HCT116 (cell line): ENCODE results near the gene DIP2C.
"Not testable (repeated sequence)": the region's sequence is repeated elsewhere in the genome, so short reads cannot be mapped to it uniquely, and the experiment has no call there.

Experiments used
- CBX3 ChIP-seq: IDR thresholded peaks from 2 replicates; pipeline ENCODE4 v1.6.1; 2012; ENCODE audit warnings: low read depth
- CTCF ChIP-seq, 3 experiments: fragments of 200-600 bp in 1 of 3; sonication (generic) in 1 of 3; IDR thresholded peaks in 2 of 3; conservative IDR thresholded peaks in 1 of 3; 2 replicates each; pipeline ENCODE4 v1.5.1; 2012 to 2017; ENCODE audit warnings: low read depth in 2 of 3, low read length in 2 of 3, antibody characterized with exemption in 1 of 3, borderline replicate concordance in 1 of 3, control low read depth in 1 of 3, mild to moderate bottlenecking in 1 of 3, mixed read lengths in 1 of 3, mixed run types in 1 of 3, moderate library complexity in 1 of 3; ENCODE audit not compliant: insufficient read depth in 1 of 3
- EGR1 ChIP-seq: IDR thresholded peaks from 2 replicates; pipeline ENCODE4 v1.6.1; 2012; ENCODE audit warnings: low read depth
- EZH2 ChIP-seq: fragments of 200-600 bp; sonication (generic); IDR thresholded peaks from 2 replicates; pipeline ENCODE4 v1.6.1; 2017; ENCODE audit warnings: antibody characterized with exemption, mixed run types
- EZH2phosphoT487 ChIP-seq: fragments of 200-600 bp; IDR thresholded peaks from 2 replicates; pipeline ENCODE4 v1.6.1; 2018; ENCODE audit warnings: antibody characterized with exemption, borderline replicate concordance
- JUND ChIP-seq: IDR thresholded peaks from 2 replicates; pipeline ENCODE4 v1.6.1; 2012
- POLR2A ChIP-seq: IDR thresholded peaks from 2 replicates; pipeline ENCODE4 v1.7.0; 2011; ENCODE audit warnings: borderline replicate concordance; ENCODE audit not compliant: insufficient read depth, insufficient read length; ENCODE audit errors: extremely low read depth
- POLR2AphosphoS5 ChIP-seq: IDR thresholded peaks from 2 replicates; pipeline ENCODE4 v1.6.1; 2011; ENCODE audit warnings: mild to moderate bottlenecking, low read depth, low read length, moderate library complexity
- RAD21 ChIP-seq: IDR thresholded peaks from 2 replicates; pipeline ENCODE4 v1.6.1; 2012; ENCODE audit warnings: low read depth, mild to moderate bottlenecking
- REST ChIP-seq: IDR thresholded peaks from 2 replicates; pipeline ENCODE4 v1.6.1; 2012; ENCODE audit warnings: low read depth
- SP1 ChIP-seq: IDR thresholded peaks from 2 replicates; pipeline ENCODE4 v1.6.1; 2012; ENCODE audit warnings: low read depth
- TCF7L2 ChIP-seq: IDR thresholded peaks from 2 replicates; pipeline ENCODE4 v1.7.0; 2011; ENCODE audit warnings: borderline replicate concordance, inconsistent platforms; ENCODE audit not compliant: insufficient read depth, insufficient read length; ENCODE audit errors: extremely low read depth
- YY1 ChIP-seq: IDR thresholded peaks from 2 replicates; pipeline ENCODE4 v1.6.1; 2011; ENCODE audit warnings: low read length, low read depth, moderate library complexity, mild to moderate bottlenecking; ENCODE audit not compliant: insufficient replicate concordance; ENCODE audit errors: extremely low read depth
- ZNF274 ChIP-seq: fragments of 200-500 bp; sonication (Bioruptor generic); IDR thresholded peaks from 2 replicates; pipeline ENCODE4 v1.6.1; 2014; ENCODE audit warnings: mild to moderate bottlenecking, low read depth, low read length, inconsistent platforms

GRCh38 chr10:652832-653459 lies 36.5 kb downstream of the DIP2C start:
- TF ChIP-seq EZH2phosphoT487; CTCF (IDR thresholded peaks at IDR 0.05 in 2 of 3, conservative IDR thresholded peaks at IDR 0.05 in 1 of 3; ENCODE audit: borderline replicate concordance in 1 of 3, insufficient read depth in 1 of 3, low read depth in 2 of 3, low read length in 2 of 3); JUND; POLR2A; EGR1; EZH2; POLR2AphosphoS5; ZNF274; RAD21; REST; CBX3; TCF7L2; YY1; SP1: not testable (repeated sequence)
